Activated CD8-positive, alpha-beta T cell treated with anti-CD3 and anti-CD28 coated beads for 36 hours (primary cell): ENCODE data around the gene MAP1B. TPM values are rescaled to one million over a fixed set of nuclear protein-coding genes. Genes with fewer than 3 reads are reported as not detected.

Experiments used
- ATAC-seq: fragments of 200-7000 bp; cut with Tn5 transposase; one replicate; pipeline ENCODE4 v1.10.0; 2021; ENCODE audit warnings: mild to moderate bottlenecking, moderate library complexity
- CTCF ChIA-PET: fragments of 350-600 bp; sonication (Branson Sonifier 250); formaldehyde crosslinking; loops from one replicate; lab custom pipeline; 2021; ENCODE audit warnings: antibody characterized with exemption; lab: Charles Lee
- POLR2A ChIA-PET: fragments of 350-600 bp; sonication (Branson Sonifier 250); formaldehyde crosslinking; loops from one replicate; lab custom pipeline; 2021; ENCODE audit warnings: antibody characterized with exemption; lab: Charles Lee
- DNase-seq: peaks from one replicate; pipeline ENCODE4 v3.0.0-alpha.2; 2020
- H3K27ac Mint-ChIP-seq: one replicate; pipeline ENCODE4 v1.8.0; 2021; ENCODE audit warnings: mild to moderate bottlenecking, mixed read lengths
- H3K27me3 Mint-ChIP-seq: one replicate; pipeline ENCODE4 v1.8.0; 2021; ENCODE audit warnings: mixed read lengths
- H3K36me3 Mint-ChIP-seq: one replicate; pipeline ENCODE4 v1.8.0; 2021; ENCODE audit warnings: low read depth, mixed read lengths
- H3K4me1 Mint-ChIP-seq: one replicate; pipeline ENCODE4 v1.8.0; 2021; ENCODE audit warnings: low read depth, mixed read lengths
- H3K4me3 Mint-ChIP-seq: one replicate; pipeline ENCODE4 v1.8.0; 2021; ENCODE audit warnings: mild to moderate bottlenecking, moderate library complexity, mixed read lengths
- H3K9me3 Mint-ChIP-seq: one replicate; pipeline ENCODE4 v1.8.0; 2021; ENCODE audit warnings: mixed read lengths
- CTCF ChIP-seq: fragments of 200-600 bp; IDR thresholded peaks from one replicate; pipeline ENCODE4 v1.8.0; 2022; ENCODE audit warnings: antibody characterized with exemption, mild to moderate bottlenecking
- intact Hi-C: fragments of 100-400 bp; cut with micrococcal nuclease; formaldehyde crosslinking; loops from one replicate; pipeline ENCODE4 v1.10.0; 2022
- total RNA-seq, 2 experiments: library from RNA; stranded (reverse); gene quantifications; one replicate each; pipeline ENCODE4 v1.2.3, GENCODE V29; 2021

The MAP1B gene
- total RNA-seq, 2 experiments from 2014 or later = 0.09 to 0.25 TPM

- ATAC-seq (no peak), DNase-seq (no peak)
- Mint-ChIP-seq H3K9me3 (no peaks in the 10 kb centered on the region), H3K27ac (no peak overlapping the region), H3K4me3 (no peak overlapping the region), H3K27me3 (no peaks in the 10 kb centered on the region), H3K4me1 (no peaks in the 10 kb centered on the region), H3K36me3 (peaks cover 72% of the 10 kb centered on the region)
- no peak for TF ChIP-seq CTCF
- POLR2A ChIA-PET = interaction anchor here (0.7 kb wide), 1 partner anchor 445 kb away, joined by 3 read pairs; no protein-coding TSS in a partner anchor
- CTCF ChIA-PET = no interaction called here
- intact Hi-C loops = no loop called here
Measured at GRCh38 chr5:72225741-72226140, 118.5 kb downstream of the MAP1B start.

GRCh38 chr5:72226950-72227349, 119.7 kb downstream of the MAP1B start:
- Mint-ChIP-seq H3K27me3 (no peaks in the 10 kb centered on the region), H3K4me1 (peaks cover 2% of the 10 kb centered on the region), H3K4me3 (no peak overlapping the region), H3K9me3 (no peaks in the 10 kb centered on the region), H3K36me3 (peaks cover 74% of the 10 kb centered on the region), H3K27ac (no peak overlapping the region)
- ChIA-PET POLR2A (interaction anchor here (1.0 kb wide), 1 partner anchor 81 kb away, joined by 3 read pairs; no protein-coding TSS in a partner anchor), CTCF (no interaction called here)
- ATAC-seq (no peak), DNase-seq (no peak)
- no peak for TF ChIP-seq CTCF
- intact Hi-C loops = no loop called here

GRCh38 chr5:72228960-72229359, 121.7 kb downstream of the MAP1B start:
- no peak overlapping the region for H3K4me3 Mint-ChIP-seq
- H3K27ac Mint-ChIP-seq = no peak overlapping the region
- H3K4me1 Mint-ChIP-seq = peaks cover 19% of the 10 kb centered on the region
- DNase-seq (no peak), ATAC-seq (no peak)
- no peak for TF ChIP-seq CTCF
- intact Hi-C loops = no loop called here
- no peaks in the 10 kb centered on the region for H3K9me3 Mint-ChIP-seq
- no peaks in the 10 kb centered on the region for H3K27me3 Mint-ChIP-seq
- H3K36me3 Mint-ChIP-seq = peaks cover 73% of the 10 kb centered on the region
- ChIA-PET CTCF (no interaction called here), POLR2A (interaction anchor here (0.6 kb wide), 1 partner anchor 532 kb away, joined by 3 read pairs; no protein-coding TSS in a partner anchor)

- intact Hi-C loops = no loop called here
- H3K4me3 Mint-ChIP-seq = no peak overlapping the region
- ATAC-seq (no peak), DNase-seq (no peak)
- H3K36me3 Mint-ChIP-seq = peaks cover 64% of the 10 kb centered on the region
- ChIA-PET POLR2A (no interaction called here), CTCF (interaction anchor here (1.0 to 1.2 kb wide), 2 partner anchors 8 to 76 kb away, joined by 3 read pairs; no protein-coding TSS in a partner anchor)
- no peak overlapping the region for H3K27ac Mint-ChIP-seq
- peaks cover 46% of the 10 kb centered on the region for H3K4me1 Mint-ChIP-seq
- no peak for TF ChIP-seq CTCF
- no peaks in the 10 kb centered on the region for H3K9me3 Mint-ChIP-seq
- H3K27me3 Mint-ChIP-seq = no peaks in the 10 kb centered on the region
Measured at GRCh38 chr5:72231991-72232703, 124.9 kb downstream of the MAP1B start.

GRCh38 chr5:72232838-72233237, 125.6 kb downstream of the MAP1B start:
- no peak for ATAC-seq
- ChIA-PET CTCF (interaction anchor here (1.0 to 1.2 kb wide), 2 partner anchors 9 to 76 kb away, joined by 3 read pairs; no protein-coding TSS in a partner anchor), POLR2A (no interaction called here)
- H3K27me3 Mint-ChIP-seq = no peaks in the 10 kb centered on the region
- H3K9me3 Mint-ChIP-seq = no peaks in the 10 kb centered on the region
- no peak overlapping the region for H3K27ac Mint-ChIP-seq
- DNase-seq = no peak
- TF ChIP-seq CTCF = no peak
- intact Hi-C loops = no loop called here
- peaks cover 46% of the 10 kb centered on the region for H3K4me1 Mint-ChIP-seq
- peaks cover 63% of the 10 kb centered on the region for H3K36me3 Mint-ChIP-seq
- H3K4me3 Mint-ChIP-seq = no peak overlapping the region
